ENCODE results near the gene DCTD.
"Not testable (repeated sequence)": the region's sequence is repeated elsewhere in the genome, so short reads cannot be mapped to it uniquely, and the experiment has no call there.

Gene DCTD

DNA sequence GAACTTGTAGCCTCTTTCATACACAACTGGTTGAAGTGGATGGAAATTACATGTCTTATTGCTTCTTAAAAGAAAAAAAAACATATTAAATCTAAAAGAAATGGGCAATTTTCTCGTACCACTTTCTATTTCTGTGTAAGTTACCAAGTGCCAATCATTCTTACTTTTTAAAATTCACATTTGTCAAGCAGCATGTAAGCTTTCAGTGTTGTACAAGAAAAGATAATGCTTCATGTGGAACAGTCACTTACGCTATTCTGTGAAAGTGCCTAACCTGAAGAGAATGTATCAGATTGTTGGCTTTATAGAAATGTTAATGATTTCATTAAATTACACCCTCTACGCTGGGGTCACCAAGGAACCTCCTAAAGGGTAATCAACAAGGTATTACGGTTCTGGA, 4.4 kb upstream of the DCTD start:
- no peak for DNase-seq (ENCODE audit: low read depth in 1 of 2, low spot score in 1 of 2)

DNA sequence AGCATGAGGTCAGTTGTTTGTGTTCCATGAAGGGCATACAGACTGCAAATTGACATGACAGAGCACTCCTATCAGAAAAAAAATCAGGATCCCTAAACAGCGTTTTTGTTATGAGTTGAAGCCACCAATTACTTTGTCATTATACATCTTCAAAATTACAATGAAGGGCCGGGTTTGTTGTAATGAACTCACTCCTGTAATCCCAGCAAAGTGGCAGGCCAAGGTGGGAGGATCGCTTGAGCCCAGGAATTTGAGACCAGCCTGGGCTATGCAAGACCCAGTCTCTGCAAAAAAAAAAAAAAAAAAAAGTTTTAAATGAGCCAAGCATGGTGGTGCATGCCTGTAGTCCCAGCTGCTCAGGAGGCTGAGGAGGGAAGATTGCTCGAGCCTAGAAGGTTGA, 3.5 kb upstream of the DCTD start:
- DNase-seq (ENCODE audit: low read depth in 1 of 2, low spot score in 1 of 2): no peak

- peak in 1 of 2 donors; percentile 11 for DNase-seq (ENCODE audit: low read depth in 1 of 2, low spot score in 1 of 2)
Measured at GRCh38 chr4:182918791-182919302, 1.7 kb upstream of the DCTD start.

GRCh38 chr4:182918044-182918607, 940 bp upstream of the DCTD start:
- DNase-seq (ENCODE audit: low read depth in 1 of 2, low spot score in 1 of 2): no peak

DNA sequence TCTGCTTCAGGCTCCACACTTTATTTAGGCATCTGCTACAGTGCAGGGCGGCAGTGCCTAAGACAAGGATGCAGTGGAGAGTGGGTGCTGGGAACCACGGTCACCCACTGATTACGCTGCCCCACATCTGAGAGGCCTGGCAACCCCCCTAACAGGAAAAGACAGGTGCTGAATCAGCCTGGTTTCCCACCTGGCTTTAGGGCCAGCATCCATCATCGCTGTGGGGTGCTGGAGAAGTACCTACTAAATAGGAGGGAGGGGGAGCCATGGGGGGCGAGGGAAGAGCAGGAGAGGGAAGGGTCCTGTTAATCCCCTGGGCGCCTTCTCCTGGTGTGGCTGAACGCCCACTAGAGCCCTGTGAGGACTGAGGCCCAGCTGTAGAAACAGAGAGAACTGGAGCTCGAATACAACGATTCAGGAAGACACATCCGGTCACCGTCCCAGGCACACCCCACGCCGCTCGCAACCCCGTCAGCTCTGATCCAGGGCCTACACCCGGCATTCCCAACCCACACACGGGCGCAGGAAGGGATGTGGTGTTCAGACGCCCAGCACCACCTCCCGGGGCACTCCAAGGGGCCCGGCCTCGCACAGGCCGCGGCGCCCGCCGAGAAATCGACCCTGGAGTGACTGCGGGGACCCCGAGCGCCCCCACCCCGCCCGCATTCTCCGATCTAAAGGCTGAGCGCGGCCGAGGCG, 554 bp downstream of the DCTD start:
- peak; percentile 11 to 28 for DNase-seq (ENCODE audit: low read depth in 1 of 2, low spot score in 1 of 2)

GRCh38 chr4:182914357-182914756, 2.8 kb downstream of the DCTD start:
- no peak for DNase-seq (ENCODE audit: low read depth in 1 of 2, low spot score in 1 of 2)

GRCh38 chr4:182913621-182914020, 3.6 kb downstream of the DCTD start:
- no peak for DNase-seq (ENCODE audit: low read depth in 1 of 2, low spot score in 1 of 2)

GRCh38 chr4:182913036-182913435, 4.2 kb downstream of the DCTD start:
- DNase-seq (ENCODE audit: low read depth in 1 of 2, low spot score in 1 of 2): no peak

DNA sequence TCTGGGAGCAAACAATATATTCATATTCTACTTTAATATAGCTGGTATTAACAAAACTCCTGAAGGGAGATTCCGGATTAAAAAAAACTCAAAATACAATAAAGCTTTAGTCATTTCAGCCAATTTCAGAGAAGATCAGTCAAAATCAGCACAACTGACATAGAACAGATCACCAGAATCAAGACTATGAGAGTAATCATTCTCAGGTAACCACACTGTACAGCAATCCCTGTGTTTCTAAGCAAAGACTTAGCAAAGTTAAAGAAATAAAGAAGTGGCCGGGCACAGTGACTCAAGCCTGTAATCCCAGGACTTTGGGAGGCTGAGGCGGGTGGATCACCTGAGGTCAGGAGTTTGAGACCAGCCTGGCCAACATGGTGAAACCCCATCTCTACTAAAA, 9.1 kb downstream of the DCTD start:
- DNase-seq (ENCODE audit: low read depth in 1 of 2, low spot score in 1 of 2): no peak

GRCh38 chr4:182907396-182907795, 9.8 kb downstream of the DCTD start:
- no peak for DNase-seq (ENCODE audit: low read depth in 1 of 2, low spot score in 1 of 2)

GRCh38 chr4:182906786-182907185, 10.4 kb downstream of the DCTD start:
- no peak for DNase-seq (ENCODE audit: low read depth in 1 of 2, low spot score in 1 of 2)

DNA sequence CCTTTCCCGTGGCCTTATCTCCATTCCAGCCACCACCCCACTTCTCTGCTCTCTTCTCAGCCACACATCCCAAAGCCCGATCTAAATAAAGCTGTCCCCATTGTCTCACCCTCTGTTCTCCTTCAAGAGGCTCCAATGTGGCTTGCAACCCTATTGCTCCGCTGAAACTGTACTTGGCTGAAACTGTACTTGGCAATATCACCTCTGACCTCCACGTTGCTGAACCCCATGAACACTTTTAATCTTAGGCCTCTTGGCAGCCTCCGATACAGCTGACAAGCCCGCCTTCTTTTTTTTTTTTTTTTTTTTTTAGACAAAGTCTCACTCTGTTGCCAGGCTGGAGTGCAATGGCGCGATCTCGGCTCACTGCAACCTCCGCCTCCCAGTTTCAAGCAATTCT, 12.1 kb downstream of the DCTD start:
- DNase-seq (ENCODE audit: low read depth in 1 of 2, low spot score in 1 of 2): no peak

DNA sequence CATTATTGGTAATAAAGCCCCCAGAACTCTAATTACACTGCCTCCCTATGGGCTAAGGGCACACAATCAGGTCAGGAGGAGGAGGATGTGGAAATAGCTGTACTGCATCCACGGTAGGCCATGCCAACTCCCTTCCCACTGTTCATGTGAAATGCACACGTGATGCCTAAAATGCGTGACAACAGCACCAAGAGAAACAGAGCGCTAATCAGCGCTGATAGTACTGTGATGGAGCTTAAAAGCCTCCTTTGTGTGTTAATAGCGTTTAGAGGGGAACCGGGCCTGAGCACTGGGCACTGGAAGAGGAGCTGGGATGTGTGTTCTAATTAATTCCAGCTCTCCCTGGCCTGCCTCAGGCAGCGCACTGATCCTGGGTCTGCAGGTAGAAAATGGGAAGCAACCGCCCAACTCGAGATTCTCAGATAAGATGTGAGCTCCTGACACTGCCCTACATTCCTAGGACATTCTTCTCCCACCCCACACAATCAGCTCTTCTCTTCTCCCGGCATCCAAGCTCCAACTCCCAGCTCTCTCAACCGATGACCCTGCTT, 12.9 kb downstream of the DCTD start:
- no peak for DNase-seq (ENCODE audit: low read depth in 1 of 2, low spot score in 1 of 2)

GRCh38 chr4:182903013-182903412, 14.2 kb downstream of the DCTD start:
- DNase-seq (ENCODE audit: low read depth in 1 of 2, low spot score in 1 of 2): no peak

- no peak for DNase-seq (ENCODE audit: low read depth in 1 of 2, low spot score in 1 of 2)
Measured at GRCh38 chr4:182901337-182901736, 15.8 kb downstream of the DCTD start.

- DNase-seq (ENCODE audit: low read depth in 1 of 2, low spot score in 1 of 2): not testable (repeated sequence)
Measured at GRCh38 chr4:182900021-182900420, 17.2 kb downstream of the DCTD start.

DNA sequence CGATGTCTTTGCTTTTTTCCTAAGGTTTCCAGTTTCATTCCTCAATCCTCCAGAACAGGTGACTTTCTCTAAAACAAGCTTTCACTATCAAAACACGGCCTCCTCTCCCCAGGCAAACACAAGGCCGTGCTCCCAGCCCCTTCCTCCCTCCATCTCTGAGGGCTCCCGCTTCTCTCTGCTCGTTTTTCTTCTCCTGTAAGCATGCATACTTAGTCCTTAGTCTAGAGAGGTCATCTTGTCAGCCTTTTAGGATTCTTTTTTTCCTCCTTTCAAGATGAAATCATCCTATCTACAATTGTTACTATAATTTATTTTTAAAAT, 18.7 kb downstream of the DCTD start:
- no peak for DNase-seq (ENCODE audit: low read depth in 1 of 2, low spot score in 1 of 2)

GRCh38 chr4:182897601-182898478, 19.3 kb downstream of the DCTD start:
- no peak for DNase-seq (ENCODE audit: low read depth in 1 of 2, low spot score in 1 of 2)

GRCh38 chr4:182896421-182896820, 20.8 kb downstream of the DCTD start:
- DNase-seq (ENCODE audit: low read depth in 1 of 2, low spot score in 1 of 2): no peak

DNA sequence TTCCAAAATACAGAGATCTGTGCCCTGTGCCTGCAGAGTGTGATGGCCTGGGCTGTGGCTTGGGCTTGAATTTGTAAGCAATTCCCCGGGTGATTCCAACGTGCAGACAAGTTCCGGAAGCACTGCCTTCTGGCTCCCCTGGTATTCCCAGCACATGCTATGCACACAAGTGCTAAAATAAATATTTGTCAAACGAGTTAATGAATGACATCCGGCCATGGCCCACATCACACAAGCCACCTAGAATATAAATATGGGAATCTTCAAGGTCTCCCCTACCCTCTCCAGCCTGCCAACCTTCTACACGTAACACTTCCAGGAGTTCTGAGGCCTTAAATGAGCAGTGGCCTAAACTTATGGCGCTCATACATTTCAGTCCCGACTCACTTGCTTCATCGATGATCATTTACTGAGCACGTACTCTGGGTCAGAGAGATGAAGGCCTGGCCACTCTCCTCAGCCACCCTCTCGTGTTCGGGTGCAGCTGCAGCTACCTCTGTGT, 21.3 kb downstream of the DCTD start:
- DNase-seq (ENCODE audit: low read depth in 1 of 2, low spot score in 1 of 2): no peak

DNA sequence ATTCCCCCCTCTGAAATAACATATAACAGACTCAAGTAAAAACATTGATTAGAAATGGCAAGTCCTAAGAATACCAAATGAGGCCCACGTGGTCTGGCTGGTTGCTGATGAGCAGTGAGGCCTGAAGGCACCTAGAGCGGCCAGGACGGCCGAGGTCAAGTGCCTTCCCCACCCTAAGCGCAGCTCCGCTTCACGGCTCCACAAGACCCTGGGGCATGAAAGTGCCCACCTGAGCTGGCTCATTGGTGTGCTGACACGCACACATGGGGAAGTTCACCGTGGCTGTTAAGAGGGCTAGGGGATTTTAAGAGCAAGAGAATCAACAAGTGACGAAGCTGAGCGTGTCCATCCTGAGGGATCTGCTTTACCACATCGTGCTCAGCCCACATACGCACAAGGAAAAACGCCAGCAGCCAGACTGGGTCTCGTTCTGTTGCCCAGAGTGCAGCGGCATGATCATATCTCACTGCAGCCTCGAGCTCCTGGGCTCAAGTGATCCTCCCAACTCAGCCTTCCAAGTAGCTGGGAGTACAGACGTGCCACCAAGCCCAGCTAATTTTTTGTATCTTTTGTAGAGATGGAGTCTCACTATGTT, 22.4 kb downstream of the DCTD start:
- no peak for DNase-seq (ENCODE audit: low read depth in 1 of 2, low spot score in 1 of 2)
